ENCODE measurements around the gene AADACL2.

DNA sequence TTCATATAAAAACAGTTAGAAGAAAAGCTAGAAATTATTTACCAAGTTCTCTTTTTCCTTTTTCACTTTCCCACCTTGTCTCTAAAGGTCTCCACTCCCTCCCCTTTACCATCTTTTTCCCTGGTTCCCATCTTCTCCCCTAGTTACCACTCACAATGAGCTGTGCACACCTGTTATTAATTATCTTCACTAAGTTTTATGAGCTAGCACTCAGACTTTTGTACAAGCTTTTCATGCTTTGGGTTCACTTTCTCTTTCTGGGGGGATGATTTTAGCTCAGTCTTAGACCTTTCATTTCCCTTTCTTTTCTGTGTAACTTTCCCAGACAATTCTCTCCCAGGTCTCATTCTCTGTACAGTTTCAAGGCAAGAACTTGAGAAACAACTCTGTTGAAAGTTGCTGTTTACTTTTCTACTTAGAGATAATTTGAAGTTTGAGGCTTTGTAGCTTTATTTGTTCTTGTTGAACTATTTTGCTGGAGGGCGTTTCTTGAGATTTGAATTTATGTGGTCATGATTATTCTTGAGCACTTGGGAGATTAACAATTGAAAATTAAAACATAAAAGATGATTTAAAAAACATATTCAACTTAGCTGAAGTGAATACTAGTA, 56.2 kb downstream of the AADACL2 start:
- TF ChIP-seq, protein P1, sequence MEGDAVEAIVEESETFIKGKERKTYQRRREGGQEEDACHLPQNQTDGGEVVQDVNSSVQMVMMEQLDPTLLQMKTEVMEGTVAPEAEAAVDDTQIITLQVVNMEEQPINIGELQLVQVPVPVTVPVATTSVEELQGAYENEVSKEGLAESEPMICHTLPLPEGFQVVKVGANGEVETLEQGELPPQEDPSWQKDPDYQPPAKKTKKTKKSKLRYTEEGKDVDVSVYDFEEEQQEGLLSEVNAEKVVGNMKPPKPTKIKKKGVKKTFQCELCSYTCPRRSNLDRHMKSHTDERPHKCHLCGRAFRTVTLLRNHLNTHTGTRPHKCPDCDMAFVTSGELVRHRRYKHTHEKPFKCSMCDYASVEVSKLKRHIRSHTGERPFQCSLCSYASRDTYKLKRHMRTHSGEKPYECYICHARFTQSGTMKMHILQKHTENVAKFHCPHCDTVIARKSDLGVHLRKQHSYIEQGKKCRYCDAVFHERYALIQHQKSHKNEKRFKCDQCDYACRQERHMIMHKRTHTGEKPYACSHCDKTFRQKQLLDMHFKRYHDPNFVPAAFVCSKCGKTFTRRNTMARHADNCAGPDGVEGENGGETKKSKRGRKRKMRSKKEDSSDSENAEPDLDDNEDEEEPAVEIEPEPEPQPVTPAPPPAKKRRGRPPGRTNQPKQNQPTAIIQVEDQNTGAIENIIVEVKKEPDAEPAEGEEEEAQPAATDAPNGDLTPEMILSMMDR (IDR thresholded peaks at IDR 0.05), result no peak
- TF ChIP-seq POLR2AphosphoS5 (IDR thresholded peaks at IDR 0.05), result no peak
